ENCODE results near the gene LUC7L3. TPM values are rescaled to one million over a fixed set of nuclear protein-coding genes. Genes with fewer than 3 reads are reported as not detected.

LUC7L3 gene
- total RNA-seq, 4 donors from 2014 or later, result 75.2 to 199 (median 140) TPM

DNA sequence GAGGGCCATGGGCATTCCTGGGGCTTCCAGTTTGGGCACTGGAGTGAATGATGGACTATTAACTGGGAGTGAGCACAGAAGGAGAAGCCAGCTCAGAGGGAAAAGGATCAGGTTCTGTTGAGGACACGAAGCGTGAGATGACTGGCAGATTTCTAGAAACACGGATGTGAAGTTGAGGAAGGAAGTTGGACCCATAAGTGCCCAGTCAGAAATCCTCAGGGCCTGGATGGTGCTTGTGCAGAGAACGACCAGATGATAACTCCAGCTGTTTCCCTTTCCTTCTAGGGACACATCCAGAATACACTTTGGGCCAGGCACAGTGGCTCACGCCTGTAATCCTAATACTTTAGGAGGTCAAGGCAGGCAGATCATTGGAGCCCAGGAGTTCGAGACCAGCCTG lies 71.2 kb downstream of the LUC7L3 start:
- TF ChIP-seq, protein P1, sequence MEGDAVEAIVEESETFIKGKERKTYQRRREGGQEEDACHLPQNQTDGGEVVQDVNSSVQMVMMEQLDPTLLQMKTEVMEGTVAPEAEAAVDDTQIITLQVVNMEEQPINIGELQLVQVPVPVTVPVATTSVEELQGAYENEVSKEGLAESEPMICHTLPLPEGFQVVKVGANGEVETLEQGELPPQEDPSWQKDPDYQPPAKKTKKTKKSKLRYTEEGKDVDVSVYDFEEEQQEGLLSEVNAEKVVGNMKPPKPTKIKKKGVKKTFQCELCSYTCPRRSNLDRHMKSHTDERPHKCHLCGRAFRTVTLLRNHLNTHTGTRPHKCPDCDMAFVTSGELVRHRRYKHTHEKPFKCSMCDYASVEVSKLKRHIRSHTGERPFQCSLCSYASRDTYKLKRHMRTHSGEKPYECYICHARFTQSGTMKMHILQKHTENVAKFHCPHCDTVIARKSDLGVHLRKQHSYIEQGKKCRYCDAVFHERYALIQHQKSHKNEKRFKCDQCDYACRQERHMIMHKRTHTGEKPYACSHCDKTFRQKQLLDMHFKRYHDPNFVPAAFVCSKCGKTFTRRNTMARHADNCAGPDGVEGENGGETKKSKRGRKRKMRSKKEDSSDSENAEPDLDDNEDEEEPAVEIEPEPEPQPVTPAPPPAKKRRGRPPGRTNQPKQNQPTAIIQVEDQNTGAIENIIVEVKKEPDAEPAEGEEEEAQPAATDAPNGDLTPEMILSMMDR (IDR thresholded peaks at IDR 0.05), result no peak
- TF ChIP-seq POLR2A (IDR thresholded peaks at IDR 0.05), result no peak
- H3K36me3 ChIP-seq, result no peaks in the 10 kb centered on the region
- no peak overlapping the region for H3K27ac ChIP-seq
- no peaks in the 10 kb centered on the region for H3K27me3 ChIP-seq
- no peak overlapping the region for H3K4me3 ChIP-seq (replicated peaks in 1 of 3)
- WGBS, 2 donors, result 71 to 81% methylated on average over 6 of the region's 6 CpGs
- DNase-seq, result no peak
- H3K4me1 ChIP-seq, result peaks cover 0 to 7% of the 10 kb centered on the region in 2 donors
- intact Hi-C loops (cut with DNase I), result no loop called here
- no peaks in the 10 kb centered on the region for H3K9me3 ChIP-seq

DNA sequence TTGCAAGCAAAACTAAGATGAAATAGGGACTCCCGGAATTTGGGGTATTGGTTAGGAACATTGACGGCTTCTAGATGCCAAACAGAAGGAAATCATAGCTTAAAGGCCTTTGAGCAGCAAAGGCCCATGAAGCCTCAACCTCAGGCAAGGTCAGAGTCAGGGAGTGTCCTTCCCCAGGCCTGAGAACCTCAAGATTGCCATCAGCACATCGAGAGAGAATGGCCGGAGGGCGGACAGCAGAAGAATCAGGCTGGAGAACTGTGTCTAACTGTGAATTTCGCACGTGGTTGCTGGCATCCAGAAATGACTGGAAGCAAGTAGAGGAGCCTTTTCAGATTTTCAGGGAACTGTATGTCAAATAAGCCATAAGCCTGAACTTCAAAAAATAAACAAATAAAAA lies 72.7 kb downstream of the LUC7L3 start:
- H3K4me1 ChIP-seq, result peaks cover 0 to 2% of the 10 kb centered on the region in 2 donors
- TF ChIP-seq, protein P1 (IDR thresholded peaks at IDR 0.05), result no peak
- no peak for TF ChIP-seq POLR2A (IDR thresholded peaks at IDR 0.05)
- H3K36me3 ChIP-seq, result no peaks in the 10 kb centered on the region
- no peak overlapping the region for H3K4me3 ChIP-seq (replicated peaks in 1 of 3)
- intact Hi-C loops (cut with DNase I), result loop anchor here (2.0 kb wide), 1 partner anchor 27 kb away; no protein-coding TSS in a partner anchor
- no peak for DNase-seq
- no peaks in the 10 kb centered on the region for H3K27me3 ChIP-seq
- no peak overlapping the region for H3K27ac ChIP-seq
- WGBS, 2 donors, result 92 to 94% methylated on average over 7 of the region's 7 CpGs
- H3K9me3 ChIP-seq, result no peaks in the 10 kb centered on the region

DNA sequence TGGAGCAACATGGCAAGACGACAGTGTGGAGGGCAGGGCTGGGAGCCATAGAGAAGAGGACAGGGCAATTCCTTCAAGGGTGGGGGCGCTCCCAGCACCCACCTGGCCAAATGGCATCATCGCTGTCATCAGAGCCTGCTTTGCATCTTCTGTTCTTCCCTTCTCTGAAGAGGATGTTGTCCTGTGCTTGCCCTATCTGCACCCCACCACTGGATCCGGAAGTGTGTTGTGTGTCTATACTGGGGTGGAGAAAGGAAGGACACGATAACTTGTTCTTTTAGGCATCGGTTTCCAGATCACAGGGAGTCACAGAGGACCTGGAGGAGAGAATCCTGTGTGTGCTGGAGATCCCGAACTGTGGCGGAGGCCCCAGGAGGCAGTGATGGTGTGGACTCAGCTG lies 73.6 kb downstream of the LUC7L3 start:
- Histone ChIP-seq H3K4me1 (peaks cover 0 to 5% of the 10 kb centered on the region in 2 donors), H3K27ac (no peak overlapping the region), H3K4me3 (replicated peaks in 1 of 3) (no peak overlapping the region), H3K36me3 (no peaks in the 10 kb centered on the region), H3K9me3 (no peaks in the 10 kb centered on the region), H3K27me3 (no peaks in the 10 kb centered on the region)
- TF ChIP-seq POLR2A (IDR thresholded peaks at IDR 0.05), result no peak
- TF ChIP-seq, protein P1 (IDR thresholded peaks at IDR 0.05), result no peak
- DNase-seq, result no peak
- intact Hi-C loops (cut with DNase I), result loop anchor here (2.0 kb wide), 1 partner anchor 26 kb away; no protein-coding TSS in a partner anchor
- 93% methylated on average over 8 of the region's 8 CpGs for WGBS, 2 donors

DNA sequence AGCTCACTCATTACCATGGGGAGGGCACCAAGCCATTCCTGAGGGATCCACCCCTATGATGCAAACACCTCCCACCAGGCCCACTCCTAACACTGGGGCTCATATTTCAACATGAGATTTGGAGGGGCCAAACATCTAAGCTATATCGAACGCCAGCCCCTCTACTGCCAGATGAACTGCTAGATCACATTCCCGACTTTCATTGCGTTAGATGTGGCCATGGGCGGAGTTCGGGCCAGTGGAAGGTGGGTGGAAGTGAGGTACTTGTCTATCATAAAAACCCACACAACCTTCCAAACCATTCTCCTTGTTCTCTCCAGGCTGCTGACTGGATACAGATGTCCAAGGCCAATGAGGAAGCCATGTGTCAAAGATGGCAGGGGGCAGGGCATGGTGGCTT lies 75.0 kb downstream of the LUC7L3 start:
- DNase-seq, result no peak
- intact Hi-C loops (cut with DNase I), result no loop called here
- no peak overlapping the region for H3K4me3 ChIP-seq (replicated peaks in 1 of 3)
- WGBS, 2 donors, result 86 to 94% methylated on average over 6 of the region's 6 CpGs
- H3K4me1 ChIP-seq, result peaks cover 0 to 5% of the 10 kb centered on the region in 2 donors
- no peaks in the 10 kb centered on the region for H3K27me3 ChIP-seq
- TF ChIP-seq POLR2A (IDR thresholded peaks at IDR 0.05), result no peak
- TF ChIP-seq, protein P1 (IDR thresholded peaks at IDR 0.05), result no peak
- no peaks in the 10 kb centered on the region for H3K36me3 ChIP-seq
- H3K27ac ChIP-seq, result no peak overlapping the region
- no peaks in the 10 kb centered on the region for H3K9me3 ChIP-seq

DNA sequence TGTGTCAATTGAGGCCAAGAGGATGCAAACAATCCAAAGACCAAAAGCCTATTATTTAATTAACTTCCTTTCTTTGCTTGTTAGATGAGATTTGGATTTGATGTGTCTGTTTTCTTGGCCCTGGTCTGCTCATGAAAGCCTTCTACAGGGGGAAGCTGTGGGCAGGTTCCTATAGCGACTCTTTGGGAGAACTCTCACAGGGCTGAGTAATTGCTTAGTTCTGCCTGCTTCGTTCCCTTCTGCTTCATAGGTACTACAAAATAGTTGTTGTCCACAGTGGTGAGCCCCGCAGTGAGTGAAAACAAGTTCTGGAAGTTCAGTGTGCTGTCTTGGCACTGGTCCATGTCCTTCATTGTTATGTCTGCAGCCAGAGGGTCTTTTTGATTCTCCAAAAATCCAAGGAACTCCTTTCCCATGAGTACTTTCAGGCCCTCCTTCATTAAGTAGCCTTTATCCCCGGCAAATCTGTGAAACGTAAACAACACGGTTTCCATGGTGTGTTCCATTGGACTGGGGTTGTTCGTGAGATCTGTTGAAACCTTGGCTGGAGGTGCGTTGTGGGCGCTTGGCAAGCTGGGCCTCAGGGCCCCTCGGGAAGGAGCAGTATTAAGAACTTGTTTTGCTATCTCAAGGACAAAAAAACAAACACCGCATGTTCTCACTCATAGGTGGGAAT lies 77.9 kb downstream of the LUC7L3 start:
- H3K36me3 ChIP-seq, result no peaks in the 10 kb centered on the region
- no peak for DNase-seq
- H3K4me3 ChIP-seq (replicated peaks in 1 of 3), result no peak overlapping the region
- 26 to 29% methylated on average over 10 to 11 of the region's 11 CpGs for WGBS, 2 donors
- intact Hi-C loops (cut with DNase I), result no loop called here
- TF ChIP-seq, protein P1 (IDR thresholded peaks at IDR 0.05), result no peak
- TF ChIP-seq POLR2A (IDR thresholded peaks at IDR 0.05), result no peak
- H3K4me1 ChIP-seq, result peaks cover 0 to 5% of the 10 kb centered on the region in 2 donors
- no peak overlapping the region for H3K27ac ChIP-seq
- H3K9me3 ChIP-seq, result no peaks in the 10 kb centered on the region
- no peaks in the 10 kb centered on the region for H3K27me3 ChIP-seq

Measured in thyroid gland (tissue), 4 donors.